Loucy (cell line): ENCODE measurements around the gene MYOZ2.

ENCODE experiments used
- EZH2phosphoT487 ChIP-seq: fragments of 200-600 bp; IDR thresholded peaks from 2 replicates; pipeline ENCODE4 v1.6.1; 2018; ENCODE audit warnings: antibody characterized with exemption, mild to moderate bottlenecking, moderate library complexity, borderline replicate concordance
- TF ChIP-seq, protein P1 (sequence below): fragments of 200-600 bp; sonication (generic); conservative IDR thresholded peaks from 2 replicates; pipeline ENCODE4 v1.5.1; 2014; ENCODE audit warnings: mild to moderate bottlenecking, antibody characterized with exemption, low read length

DNA sequence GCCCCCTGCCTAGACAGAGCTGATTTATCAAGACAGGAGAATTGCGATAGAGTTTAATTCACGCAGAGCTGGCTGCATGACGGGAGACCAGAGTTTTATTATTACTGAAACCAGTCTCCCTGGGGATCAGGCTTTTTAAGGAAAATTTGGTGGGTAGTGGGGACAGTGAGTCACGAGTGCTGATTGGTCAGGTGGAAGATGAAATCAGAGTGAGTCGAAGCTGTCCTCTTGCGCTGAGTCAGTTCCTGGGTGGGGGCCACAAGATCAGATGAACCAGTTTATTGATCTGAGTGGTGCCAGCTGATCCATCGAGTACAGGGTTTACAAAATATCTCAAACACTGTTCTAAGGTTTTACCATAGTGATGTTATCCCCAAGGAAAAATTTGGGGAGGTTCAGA, 36.6 kb downstream of the MYOZ2 start:
- TF ChIP-seq, protein P1, sequence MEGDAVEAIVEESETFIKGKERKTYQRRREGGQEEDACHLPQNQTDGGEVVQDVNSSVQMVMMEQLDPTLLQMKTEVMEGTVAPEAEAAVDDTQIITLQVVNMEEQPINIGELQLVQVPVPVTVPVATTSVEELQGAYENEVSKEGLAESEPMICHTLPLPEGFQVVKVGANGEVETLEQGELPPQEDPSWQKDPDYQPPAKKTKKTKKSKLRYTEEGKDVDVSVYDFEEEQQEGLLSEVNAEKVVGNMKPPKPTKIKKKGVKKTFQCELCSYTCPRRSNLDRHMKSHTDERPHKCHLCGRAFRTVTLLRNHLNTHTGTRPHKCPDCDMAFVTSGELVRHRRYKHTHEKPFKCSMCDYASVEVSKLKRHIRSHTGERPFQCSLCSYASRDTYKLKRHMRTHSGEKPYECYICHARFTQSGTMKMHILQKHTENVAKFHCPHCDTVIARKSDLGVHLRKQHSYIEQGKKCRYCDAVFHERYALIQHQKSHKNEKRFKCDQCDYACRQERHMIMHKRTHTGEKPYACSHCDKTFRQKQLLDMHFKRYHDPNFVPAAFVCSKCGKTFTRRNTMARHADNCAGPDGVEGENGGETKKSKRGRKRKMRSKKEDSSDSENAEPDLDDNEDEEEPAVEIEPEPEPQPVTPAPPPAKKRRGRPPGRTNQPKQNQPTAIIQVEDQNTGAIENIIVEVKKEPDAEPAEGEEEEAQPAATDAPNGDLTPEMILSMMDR, result no peak
- no peak for TF ChIP-seq EZH2phosphoT487
